GM23248 (cell line): Measurements from ENCODE around the gene CENATAC.

ENCODE experiments used
- EZH2 ChIP-seq: fragments of 200-600 bp; sonication (generic); IDR thresholded peaks from 2 replicates; pipeline ENCODE4 v1.6.1; 2018; ENCODE audit warnings: antibody characterized with exemption, mild to moderate bottlenecking; ENCODE audit not compliant: insufficient read depth, poor library complexity, severe bottlenecking
- EZH2phosphoT487 ChIP-seq: fragments of 200-600 bp; sonication (generic); IDR thresholded peaks from 2 replicates; pipeline ENCODE4 v1.6.1; 2018; ENCODE audit warnings: antibody characterized with exemption, moderate library complexity, mild to moderate bottlenecking, low read depth; ENCODE audit not compliant: insufficient read depth

DNA sequence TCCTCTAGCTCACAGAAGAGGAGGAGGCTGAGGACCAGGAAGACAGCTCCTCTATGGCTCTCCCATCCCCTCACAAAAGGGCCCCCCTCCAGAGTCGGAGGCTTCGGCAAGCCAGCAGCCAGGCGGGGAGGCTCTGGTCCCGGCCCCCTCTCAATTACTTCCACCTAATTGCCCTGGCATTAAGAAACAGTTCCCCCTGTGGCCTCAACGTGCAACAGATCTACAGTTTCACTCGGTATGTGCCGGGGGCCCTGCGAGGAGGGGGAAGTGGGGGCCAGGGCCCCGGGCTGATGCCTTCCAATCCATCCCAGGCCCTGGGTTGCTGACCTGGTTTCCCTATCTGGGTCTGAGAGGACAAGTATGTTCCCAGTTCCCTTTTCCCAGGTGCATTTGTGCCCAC lies 18.5 kb upstream of the CENATAC start:
- TF ChIP-seq EZH2phosphoT487 (no peak), EZH2 (no peak)
